HUDEP-2 (cell line): ENCODE data around the gene GALK1.
A peak's percentile ranks its signal among the peaks of the same experiment; 100 is the strongest.
"Not testable (repeated sequence)": the region's sequence is repeated elsewhere in the genome, so short reads cannot be mapped to it uniquely, and the experiment has no call there.

Experiments used
- DNase-seq, 76 experiments: peaks; one replicate each; lab custom pipeline; 2025; ENCODE audit not compliant: unreplicated experiment in 76 of 76; lab: John Stamatoyannopoulos, UW

GALK1 gene

DNA sequence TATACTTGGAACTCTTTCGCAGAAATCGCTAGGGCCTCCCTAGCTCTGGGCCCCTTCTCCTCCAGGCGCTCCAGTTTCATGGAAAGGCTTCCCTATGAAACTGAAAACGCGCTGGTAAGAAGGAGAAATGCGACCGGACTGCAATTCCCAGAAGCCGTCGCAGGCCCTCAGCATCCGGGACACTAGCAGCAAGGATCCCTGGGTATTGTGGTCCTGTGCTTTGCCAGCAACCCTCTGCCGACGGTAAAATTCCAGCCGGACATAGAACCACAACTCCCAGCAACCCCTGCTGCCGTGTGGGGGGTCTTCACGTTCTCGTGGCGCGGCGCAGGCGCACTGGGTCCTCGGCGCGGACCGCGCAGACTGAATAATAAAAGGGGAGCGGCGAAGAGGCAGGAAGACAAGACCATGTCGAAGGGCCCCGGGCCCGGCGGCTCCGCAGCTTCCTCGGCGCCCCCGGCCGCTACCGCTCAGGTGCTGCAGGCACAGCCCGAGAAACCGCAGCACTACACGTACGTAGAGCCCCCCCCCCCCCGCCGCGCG, 19.6 kb upstream of the GALK1 start, which contains the start of gene UNK:
Gene UNK (plus strand): TSS at position 334 of the 543 bp plus-strand sequence. CDS start 75 bp downstream, at position 409.
- DNase-seq, result peak; percentile 77 to 98 (median 94)

- DNase-seq, result peak in 3 of 76 experiments; percentile 36 to 71 (median 54)
These were observed 18.9 kb upstream of the GALK1 start for GRCh38 chr17:75783803-75784472.

DNA sequence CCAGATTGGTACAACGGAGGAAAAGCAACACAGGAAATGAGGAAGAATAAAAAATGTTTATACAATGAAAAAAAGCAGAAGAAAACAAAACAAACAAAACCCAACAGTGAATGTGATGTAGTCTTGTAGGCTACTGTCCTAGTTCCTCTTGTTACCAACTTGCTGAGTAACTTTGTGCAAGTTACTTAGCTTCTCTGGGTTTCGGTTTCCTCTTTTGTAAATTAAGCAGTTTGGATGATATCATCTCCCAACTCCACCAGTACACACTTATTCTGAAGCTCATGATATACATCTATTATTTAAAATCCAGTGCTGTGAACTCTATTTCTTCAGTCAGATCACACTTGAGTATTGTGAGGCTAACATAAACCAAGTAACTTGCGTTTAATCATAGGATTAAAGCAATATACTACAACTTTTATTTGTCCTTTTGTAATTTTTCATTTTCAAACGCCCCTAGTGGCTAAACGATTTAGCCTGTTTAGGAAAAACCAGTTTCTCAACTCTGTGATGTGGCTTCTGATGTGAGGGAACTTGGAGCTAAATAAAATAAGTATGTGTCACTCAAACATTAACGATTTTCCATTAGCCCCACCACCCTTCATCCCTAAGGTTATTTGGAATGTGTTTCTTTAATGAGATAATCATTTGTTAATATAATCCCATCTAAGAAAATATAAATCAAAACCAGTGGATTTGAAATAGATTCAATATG, 18.2 kb upstream of the GALK1 start:
- peak in 24 of 76 experiments; percentile 10 to 79 (median 34) for DNase-seq

- no peak for DNase-seq
These were observed 15.2 kb upstream of the GALK1 start for GRCh38 chr17:75779987-75780889.

GRCh38 chr17:75779250-75779986, 14.4 kb upstream of the GALK1 start:
- DNase-seq, result peak in 75 of 76 experiments; percentile 64 to 99 (median 97)

GRCh38 chr17:75778861-75779249, 13.9 kb upstream of the GALK1 start:
- peak in 42 of 76 experiments; percentile 21 to 82 (median 65) for DNase-seq

GRCh38 chr17:75778066-75778860, 13.3 kb upstream of the GALK1 start:
- not testable (repeated sequence) for DNase-seq

DNA sequence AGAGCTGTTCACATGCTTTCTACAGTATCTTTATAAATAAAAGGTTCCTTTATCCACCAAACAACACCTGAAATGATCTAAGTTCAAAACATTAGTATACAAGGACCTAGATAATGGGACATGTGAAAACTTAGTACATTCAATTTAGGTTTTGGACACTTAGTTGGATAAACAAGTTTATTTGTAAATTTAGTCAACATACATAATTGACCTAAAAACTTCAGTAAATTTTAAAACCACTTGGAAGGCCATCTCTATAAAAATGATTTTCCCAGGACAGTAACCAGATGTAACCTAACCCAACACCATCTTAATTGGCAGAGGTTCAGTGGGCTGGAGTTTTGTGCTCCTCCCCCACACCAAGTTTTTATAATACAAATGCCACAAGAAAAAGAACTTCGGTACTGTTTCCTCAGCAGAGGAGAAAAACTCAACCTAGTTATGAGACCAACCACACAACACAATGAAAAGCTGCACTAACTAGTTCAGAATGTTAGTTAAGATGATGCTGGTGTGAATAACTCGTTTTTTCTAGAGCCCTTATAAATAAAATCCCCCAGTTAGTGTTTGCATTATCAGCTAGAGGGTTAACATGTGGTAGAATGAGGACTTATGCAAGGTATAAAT, 12.4 kb upstream of the GALK1 start:
- no peak for DNase-seq

- peak in 28 of 76 experiments; percentile 9 to 59 (median 30) for DNase-seq
These were observed 11.6 kb upstream of the GALK1 start for GRCh38 chr17:75776386-75777295.

GRCh38 chr17:75774991-75775668, 10.1 kb upstream of the GALK1 start:
- no peak for DNase-seq

- no peak for DNase-seq
These were observed 9.5 kb upstream of the GALK1 start for GRCh38 chr17:75774471-75774990.

GRCh38 chr17:75773808-75774470, 8.9 kb upstream of the GALK1 start:
- no peak for DNase-seq

DNA sequence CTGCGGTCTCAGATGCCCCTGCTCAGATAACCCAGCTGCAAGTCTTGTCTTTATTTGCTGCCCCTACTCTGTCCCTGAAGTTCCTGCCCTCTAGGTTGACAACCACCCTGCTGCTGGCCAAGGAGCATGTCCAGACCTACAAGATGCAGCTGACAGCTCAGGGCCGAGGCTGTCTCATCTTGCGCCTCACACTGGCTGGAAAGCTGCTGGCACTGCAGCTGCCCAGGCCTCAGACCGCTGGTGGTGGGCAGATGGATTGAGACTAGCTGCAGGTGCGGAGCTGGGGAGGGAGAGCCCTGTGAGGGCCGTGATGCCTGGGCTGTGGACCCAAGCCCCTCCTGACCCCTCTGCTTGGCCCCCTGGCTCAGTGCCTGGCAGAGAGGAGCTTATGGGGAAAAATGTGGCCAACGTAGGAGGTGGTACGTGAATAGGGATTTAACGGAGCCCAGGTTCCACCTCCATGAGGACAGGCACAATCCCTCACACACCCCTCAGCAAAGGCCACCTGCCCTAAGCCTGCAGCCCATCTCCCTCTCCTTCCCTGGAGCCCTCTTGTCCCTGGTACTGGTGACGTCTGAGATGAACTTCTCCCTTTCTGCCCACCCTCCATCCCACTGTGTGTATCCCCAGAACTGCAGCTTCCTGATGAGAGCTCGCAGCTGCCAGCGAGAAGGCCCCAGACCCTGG, 8.3 kb upstream of the GALK1 start:
- no peak for DNase-seq

GRCh38 chr17:75771334-75772281, 6.6 kb upstream of the GALK1 start:
- no peak for DNase-seq

DNA sequence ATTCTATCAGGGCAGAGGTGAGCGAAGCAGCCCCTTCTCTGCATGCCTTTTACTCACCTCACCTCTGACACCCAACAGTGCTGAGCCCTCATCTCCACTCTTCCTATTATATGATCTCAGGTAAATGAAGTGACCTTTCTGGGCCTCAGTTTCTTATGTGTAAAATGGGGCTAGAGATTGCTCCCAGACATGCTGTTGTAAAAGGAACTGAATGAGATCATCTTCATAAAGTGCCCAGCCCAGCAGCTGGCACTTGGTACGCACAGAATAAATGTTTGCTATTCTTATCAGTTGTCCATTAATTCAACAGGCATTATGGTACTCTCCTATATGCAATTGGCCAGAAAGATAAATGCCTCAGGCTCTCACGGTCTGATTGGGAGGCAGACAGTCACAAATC, 4.5 kb upstream of the GALK1 start:
- DNase-seq, result peak in 35 of 76 experiments; percentile 8 to 80 (median 34)
